Gastroesophageal sphincter (tissue), 3 donors: ENCODE data around the gene LLGL2.

Source experiments
- EP300 ChIP-seq: sonication (generic); formaldehyde crosslinking; IDR thresholded peaks from one replicate; pipeline ENCODE4 v1.6.1; 2017; ENCODE audit warnings: antibody characterized with exemption, mild to moderate bottlenecking
- POLR2A ChIP-seq, 2 donors: fragments of 450-650 bp; IDR thresholded peaks; one replicate each; pipeline ENCODE4 v1.6.1; 2017; ENCODE audit warnings: antibody characterized with exemption in 2 of 2, mild to moderate bottlenecking in 2 of 2, moderate library complexity in 1 of 2
- POLR2AphosphoS5 ChIP-seq: sonication (generic); formaldehyde crosslinking; IDR thresholded peaks from one replicate; pipeline ENCODE4 v1.6.1; 2017; ENCODE audit warnings: antibody characterized with exemption
- TF ChIP-seq, protein P1 (sequence below), 4 experiments: fragments of 200-600 bp in 2 of 4; fragments of 450-650 bp in 2 of 4; sonication (generic) in 1 of 4; IDR thresholded peaks; one replicate each; pipeline ENCODE4 v1.5.1; 2017 to 2019; ENCODE audit warnings: antibody characterized with exemption in 4 of 4, mild to moderate bottlenecking in 2 of 4, moderate library complexity in 2 of 4

DNA sequence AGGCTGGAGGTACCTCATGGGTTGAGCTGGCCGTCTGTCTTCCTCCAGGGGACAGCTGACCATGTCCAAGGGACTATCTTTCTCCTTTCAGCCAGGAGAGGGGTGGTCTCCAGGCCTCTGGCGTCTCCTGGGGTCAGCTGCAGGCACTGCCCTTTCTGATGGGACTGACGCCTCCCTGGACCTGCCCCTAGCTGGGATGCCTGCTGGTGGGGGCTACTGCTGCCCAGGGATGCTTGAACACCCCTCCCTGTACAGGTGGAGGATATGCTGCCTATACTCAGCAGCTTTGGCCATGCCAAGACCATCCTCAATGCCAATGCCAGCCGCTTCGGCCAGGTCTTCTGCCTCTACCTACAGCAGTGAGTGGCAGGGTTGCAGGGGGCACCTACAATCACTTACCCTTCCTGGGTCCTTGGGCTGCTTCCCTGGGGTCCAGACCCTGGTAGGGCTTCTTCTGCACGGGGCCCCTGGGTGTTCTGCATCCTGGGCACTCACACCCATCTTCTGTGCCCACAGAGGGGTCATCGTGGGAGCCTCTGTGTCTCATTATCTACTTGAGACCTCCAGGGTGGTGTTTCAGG, 66.3 kb downstream of the LLGL2 start:
- TF ChIP-seq, protein P1, sequence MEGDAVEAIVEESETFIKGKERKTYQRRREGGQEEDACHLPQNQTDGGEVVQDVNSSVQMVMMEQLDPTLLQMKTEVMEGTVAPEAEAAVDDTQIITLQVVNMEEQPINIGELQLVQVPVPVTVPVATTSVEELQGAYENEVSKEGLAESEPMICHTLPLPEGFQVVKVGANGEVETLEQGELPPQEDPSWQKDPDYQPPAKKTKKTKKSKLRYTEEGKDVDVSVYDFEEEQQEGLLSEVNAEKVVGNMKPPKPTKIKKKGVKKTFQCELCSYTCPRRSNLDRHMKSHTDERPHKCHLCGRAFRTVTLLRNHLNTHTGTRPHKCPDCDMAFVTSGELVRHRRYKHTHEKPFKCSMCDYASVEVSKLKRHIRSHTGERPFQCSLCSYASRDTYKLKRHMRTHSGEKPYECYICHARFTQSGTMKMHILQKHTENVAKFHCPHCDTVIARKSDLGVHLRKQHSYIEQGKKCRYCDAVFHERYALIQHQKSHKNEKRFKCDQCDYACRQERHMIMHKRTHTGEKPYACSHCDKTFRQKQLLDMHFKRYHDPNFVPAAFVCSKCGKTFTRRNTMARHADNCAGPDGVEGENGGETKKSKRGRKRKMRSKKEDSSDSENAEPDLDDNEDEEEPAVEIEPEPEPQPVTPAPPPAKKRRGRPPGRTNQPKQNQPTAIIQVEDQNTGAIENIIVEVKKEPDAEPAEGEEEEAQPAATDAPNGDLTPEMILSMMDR (IDR thresholded peaks at IDR 0.05), result no peak
- TF ChIP-seq POLR2AphosphoS5, result no peak
- TF ChIP-seq POLR2A (IDR thresholded peaks at IDR 0.05), result no peak
- no peak for TF ChIP-seq EP300
